Measurements from ENCODE around the gene KRTCAP3.

Gene KRTCAP3

DNA sequence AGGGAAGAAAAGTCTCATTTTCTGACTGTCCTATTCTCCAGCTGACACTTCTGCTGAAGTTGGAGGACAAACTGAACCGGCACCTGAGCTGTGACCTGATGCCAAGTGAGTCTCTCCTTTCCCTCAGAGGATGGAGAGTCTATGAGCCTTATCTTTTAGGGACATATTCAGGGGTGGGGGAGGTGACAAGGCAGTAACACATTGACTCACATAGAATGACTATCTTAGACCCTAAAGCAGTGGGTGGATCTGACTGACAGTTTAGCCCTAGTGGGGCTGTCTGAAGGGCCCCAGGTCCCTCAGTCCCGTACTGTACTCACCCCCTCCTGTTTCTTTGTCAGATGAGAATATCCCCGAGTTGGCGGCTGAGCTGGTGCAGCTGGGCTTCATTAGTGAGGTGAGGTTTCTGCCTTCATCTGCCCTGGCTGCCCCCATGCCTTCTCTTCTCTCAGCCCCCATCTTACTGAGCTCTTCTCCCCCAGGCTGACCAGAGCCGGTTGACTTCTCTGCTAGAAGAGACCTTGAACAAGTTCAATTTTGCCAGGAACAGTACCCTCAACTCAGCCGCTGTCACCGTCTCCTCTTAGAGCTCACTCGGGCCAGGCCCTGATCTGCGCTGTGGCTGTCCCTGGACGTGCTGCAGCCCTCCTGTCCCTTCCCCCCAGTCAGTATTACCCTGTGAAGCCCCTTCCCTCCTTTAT, 805 bp upstream of the KRTCAP3 start:
- DNase-seq = no peak

DNA sequence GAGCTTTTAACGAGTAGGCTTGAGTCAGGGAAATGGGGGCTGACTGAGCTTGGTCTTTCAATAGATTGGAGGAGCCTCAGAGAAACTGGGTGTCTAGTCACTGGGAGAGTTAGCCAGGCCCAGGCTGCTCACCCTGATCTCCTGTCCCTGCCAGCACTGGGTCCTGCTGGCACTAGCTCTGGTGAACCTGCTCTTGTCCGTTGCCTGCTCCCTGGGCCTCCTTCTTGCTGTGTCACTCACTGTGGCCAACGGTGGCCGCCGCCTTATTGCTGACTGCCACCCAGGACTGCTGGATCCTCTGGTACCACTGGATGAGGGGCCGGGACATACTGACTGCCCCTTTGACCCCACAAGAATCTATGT, 720 bp downstream of the KRTCAP3 start:
- no peak for DNase-seq

DNA sequence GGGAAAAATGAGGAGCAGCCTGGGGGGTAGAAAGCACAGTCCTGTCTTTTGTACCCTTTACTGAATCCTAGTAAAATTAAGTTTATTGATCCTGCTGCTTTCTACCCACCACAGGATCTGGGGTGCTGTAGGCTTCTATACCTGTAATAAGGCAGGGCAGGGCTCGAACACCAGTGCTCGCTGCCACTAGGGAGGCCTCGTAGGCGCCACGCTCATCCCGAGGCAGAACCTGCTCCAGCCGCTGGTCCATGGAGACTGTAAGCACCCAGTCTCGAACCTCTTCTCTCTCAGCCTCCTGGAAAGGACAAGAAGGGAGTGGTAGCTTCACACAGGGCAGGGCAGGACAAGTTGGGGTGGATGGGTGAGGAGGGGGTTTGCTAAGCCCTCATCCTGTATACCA, 3.0 kb downstream of the KRTCAP3 start:
- no peak for DNase-seq

DNA sequence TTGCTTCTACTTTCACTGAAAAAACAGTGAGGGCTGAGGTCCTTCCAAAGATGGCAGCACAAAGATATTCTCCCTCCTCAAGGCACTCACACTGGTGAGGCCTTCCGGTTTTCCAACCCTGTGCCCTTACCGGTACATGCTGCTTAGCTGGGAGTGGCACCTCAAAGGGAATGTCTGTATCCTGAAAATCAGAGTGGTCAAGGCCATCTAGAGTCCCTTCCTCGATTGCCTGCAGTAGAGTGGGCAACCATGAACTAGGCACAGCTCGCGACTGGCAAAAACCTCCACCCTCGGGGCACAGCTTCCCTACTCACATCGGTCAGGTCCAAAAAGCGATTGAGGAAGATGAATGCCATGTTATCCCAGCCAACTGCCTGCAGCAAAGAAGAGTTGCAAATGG, 3.4 kb downstream of the KRTCAP3 start:
- no peak for DNase-seq

DNA sequence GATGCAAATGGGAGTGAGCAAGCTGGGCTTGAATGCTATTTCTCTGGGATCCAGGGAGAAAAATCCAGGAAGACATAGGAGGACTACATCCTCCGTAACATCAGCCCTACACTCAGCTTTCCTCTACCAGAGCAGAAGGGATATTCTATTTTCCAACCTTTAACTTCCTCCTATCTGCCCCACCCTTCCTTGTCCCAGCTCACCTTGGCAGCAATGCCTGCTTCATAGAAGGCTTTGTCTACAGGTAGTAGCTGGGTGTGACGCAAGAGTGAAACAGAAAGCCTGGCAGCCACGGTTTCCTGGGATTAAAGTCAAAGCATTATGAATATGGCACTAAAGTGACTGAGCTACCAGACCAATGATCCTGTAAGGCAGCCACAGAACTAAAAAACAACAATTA, 3.9 kb downstream of the KRTCAP3 start:
- no peak for DNase-seq

DNA sequence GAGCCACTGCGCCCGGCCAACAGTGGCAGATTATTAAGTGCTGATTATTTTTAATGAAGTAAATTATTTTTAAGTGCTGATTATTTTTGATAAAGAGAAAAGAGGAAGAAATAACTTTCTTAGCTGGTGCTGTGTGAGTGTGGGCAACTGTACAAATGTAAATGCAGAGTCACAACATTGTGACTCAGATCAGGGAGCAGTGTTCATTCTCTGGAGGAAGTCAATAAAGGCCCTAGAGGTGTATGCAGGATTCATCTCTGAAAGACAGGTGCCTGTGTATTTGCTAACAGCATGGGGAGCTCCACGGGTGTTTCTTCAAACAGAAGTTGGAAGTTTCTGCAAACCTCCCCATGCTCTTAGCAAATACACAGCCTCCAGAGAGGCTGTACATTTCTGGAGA, 6.2 kb downstream of the KRTCAP3 start:
- no peak for DNase-seq

DNA sequence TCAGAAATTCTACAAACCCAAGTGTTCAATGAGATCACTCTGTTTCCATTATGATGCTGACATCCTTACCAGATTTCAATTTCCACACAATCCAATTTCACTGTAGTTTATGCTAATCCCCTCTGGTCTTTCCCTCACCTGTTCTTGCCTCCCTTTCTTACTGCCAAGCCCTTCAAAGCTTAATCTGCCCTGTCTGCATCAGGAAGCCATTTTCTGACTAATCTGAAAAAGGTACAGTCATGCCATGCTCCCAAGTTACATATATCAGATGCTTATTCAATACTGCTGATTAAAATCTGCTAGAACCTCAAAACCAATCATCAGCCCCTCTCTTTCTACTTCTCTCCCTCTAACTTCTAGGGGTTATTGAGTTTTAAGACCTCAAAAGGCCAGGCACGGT, 8.9 kb downstream of the KRTCAP3 start:
- DNase-seq = no peak

DNA sequence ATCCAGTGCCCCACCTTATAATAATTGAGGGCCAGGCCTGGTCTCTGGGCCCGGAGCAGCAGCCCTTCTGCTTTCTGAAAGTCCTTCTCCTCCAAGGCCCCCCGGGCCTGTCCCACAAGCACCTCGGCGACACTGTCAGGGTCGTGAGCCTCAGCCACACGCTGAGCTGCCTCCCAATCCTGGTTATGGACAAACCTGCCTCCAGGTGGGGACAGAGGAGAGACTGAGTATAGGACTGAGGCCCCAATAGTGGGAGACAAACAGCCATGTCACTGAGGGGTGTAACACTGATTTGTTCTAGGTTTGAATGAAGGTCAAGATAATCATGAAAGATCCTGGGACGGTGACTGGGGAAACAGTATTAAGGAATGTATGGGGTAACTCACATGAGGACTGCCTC, 11.8 kb downstream of the KRTCAP3 start:
- DNase-seq = no peak

DNA sequence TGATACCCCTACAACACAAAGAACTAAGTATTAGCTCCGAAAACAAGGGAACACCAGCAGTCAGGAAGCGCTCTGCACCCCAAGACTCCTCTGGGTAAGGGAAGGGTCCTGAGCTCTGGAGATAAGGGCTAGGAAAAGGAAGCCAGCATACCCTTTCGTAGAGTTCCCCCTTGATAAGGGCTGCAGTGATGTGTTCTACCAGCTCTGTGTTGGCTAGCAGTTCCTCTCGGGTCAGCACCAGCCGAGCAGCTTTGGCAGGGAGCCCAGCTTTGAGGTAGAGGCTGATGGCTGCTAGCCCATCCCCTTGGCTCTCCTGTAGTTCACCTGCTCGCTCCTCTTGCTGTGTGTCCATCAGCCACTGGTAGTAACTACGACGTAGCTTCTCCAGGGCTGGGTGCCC, 18.9 kb downstream of the KRTCAP3 start:
- DNase-seq = no peak

DNA sequence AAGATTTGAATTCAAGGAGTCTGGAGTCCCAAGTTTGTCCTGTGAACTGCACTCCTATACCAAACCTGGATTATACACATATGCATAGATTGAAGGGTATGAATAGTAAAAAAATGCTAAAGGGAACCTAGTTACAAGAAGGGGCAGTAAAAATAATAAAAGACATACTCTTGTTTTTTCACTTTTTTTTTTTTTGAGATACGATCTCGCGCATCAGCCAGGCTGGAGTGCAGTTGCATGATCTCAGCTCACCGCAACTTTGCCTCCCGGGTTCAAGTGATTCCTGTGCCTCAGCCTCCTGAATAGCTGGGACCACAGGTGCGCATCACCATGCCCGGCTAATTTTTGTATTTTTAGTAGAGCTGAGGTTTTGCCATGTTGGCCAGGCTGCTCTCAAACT, 22.3 kb downstream of the KRTCAP3 start:
- no peak for DNase-seq

DNA sequence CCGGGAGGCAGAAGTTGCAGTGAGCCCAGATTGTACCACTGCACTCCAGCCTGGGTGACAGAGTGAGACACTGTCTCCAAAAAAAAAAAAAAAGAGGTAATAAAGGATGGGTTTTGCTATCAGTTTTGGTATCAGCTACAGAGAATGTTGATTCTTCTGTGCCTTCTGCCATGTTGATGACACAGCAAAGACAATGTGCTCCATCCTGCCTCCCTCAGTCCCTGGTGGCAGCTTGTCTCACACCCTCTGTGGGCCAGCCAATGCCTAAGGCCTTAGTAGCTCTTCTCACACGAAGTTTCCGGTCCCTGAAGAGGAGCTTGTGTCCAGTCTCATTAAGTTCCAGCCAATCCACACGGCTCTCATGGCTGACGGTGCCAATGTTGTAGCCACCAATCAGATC, 29.8 kb downstream of the KRTCAP3 start:
- DNase-seq = no peak

DNA sequence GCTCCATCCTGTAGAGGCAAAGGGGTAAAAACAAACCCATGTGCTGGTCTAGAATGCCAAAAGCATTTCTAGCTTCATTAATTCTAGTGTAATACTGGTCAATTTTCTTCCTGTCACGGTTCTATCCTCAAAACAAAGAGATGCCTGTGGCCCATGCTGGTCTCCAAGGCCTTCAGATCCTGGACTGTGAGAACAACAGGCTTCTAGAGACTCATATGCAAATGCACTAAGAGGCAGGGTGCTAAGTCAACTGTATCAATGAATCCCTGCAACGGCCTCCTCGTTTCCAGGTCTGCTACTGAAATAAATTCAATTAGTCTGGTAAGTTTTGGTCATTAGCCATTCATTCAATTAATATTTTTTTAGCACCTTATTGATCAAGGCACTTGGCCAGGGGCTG, 43.3 kb downstream of the KRTCAP3 start:
- DNase-seq = peak in 1 of 2 donors; percentile 5

DNA sequence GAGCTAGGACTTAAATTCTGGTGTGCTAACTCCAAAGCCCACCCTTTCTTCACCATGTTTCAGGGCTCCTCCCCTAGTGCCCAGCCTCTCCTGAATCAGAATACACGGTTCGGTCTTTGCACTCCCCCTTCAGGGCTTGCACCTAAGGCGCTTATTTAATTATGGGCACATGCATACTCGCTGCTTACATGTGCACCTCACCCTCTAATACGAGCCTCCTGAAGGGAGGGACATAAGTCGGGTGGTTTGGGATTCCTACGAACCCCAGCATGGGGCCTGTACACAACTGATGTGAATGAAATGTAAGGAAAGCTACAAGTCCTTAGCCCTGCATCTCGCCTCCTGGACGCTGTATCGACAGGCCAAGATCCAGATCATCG, 46.9 kb downstream of the KRTCAP3 start:
- DNase-seq = no peak

DNA sequence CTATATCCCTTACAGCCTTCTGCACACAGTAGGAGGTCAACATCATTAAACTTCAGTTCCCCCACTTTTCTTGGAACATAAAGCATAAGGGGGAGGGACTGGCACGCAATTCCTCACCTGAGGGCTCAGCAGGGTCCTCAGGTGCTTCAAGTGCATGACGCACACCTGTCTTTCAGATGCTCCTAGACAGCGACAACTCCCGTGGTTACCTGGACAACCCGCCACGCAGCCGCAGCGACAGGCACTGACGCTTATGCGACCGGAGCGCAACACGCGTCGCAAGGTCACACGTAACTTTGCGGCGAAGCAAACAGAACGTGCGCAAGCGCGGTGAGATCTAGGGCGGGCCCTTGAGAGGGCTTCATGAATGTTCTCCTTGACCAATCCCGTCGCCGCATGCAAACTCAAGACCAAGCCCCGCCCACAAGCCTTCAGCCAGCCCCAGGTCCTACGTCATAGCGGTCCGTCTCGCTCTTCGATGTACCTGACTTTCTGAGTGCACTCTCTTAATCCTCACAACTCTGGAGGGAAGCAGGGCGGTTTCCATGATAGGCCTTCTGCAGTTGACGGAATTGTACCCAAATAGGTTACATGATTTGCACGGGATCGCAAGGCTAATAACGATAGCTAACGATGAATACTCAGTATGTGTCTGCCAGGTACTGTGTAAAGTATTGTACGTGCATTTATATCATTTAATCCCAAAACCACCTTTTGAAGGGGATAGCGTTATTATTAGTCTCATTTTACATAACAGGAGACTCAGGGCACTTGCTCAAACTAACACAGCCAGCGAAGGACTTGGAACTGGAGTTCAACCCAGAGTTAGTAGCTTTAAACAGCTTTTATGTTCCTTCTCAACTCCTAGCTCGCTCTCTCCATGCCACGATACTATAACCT, 47.6 kb downstream of the KRTCAP3 start, which contains the start of gene IFT172:
IFT172 (minus strand) TSS at position 246 of the 900 bp plus-strand sequence; CDS start at position 156, 90 bp downstream.
- DNase-seq = peak; percentile 95 to 96

DNA sequence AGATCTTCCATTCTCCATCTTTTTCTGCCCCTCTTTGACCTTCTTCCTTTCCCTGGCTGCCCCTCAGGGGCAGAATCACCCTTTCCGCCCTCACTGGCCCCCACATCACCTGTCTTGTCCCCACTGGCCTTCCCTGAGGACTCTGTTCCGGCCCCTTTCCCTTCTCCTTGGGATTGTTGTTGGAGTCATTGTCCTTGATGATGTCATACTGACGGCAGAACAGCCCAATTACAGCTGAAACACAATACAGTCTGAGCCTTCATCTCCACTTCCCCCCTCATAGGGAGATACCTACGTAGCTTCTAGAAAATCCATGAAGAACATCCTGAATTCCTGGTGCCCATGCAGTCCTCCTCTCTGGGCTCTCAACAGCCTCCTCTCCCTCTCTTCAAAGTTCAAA, 50.4 kb downstream of the KRTCAP3 start:
- no peak for DNase-seq

DNA sequence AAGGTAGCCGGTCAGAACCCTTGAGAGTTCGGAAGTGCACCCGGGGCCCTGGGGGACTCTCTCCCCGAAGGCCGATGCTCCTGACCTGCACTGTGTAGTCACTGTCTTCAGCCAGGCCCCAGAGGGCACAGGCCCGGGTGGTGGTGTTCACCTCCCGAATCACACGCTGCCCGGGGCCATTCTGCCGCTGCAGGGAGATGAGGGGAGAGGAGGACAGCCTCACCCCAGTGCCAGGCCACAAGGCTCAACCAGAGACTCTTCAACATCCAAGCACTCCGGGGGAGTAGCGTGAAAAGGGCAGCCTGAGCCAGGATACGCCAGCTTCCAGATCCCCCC, 51.7 kb downstream of the KRTCAP3 start:
- no peak for DNase-seq
